Measurements from ENCODE around the gene JAGN1. TPM values are rescaled to one million over a fixed set of nuclear protein-coding genes. Genes with fewer than 3 reads are reported as not detected.

The JAGN1 gene
- total and polyA plus RNA-seq, 2 of the 8 experiments (the other 6 are each of a cell fraction or from before 2014, with no cell fraction given): 26.9 to 51.6 TPM

- no peaks in the 10 kb centered on the region for H3K9me3 ChIP-seq (ENCODE audit: insufficient read depth in 2 of 2, low read depth in 1 of 2, low read length in 1 of 2)
- no peak overlapping the region for H3K4me3 ChIP-seq (ENCODE audit: extremely low read depth in 1 of 4, insufficient read depth in 2 of 4, low read depth in 3 of 4, low read length in 4 of 4)
- WGBS, 2 experiments (ENCODE audit: extremely low coverage in 1 of 2, insufficient coverage in 1 of 2, insufficient read length in 1 of 2, insufficient replicate concordance in 2 of 2, low coverage in 1 of 2, low lambda C conversion rate in 2 of 2, missing lambda C conversion rate in 1 of 2): 89% methylated on average over 11 of the region's 11 CpGs; no CpG with 5 or more reads in 1 of the 2 experiments
- no peak overlapping the region for H3K9ac ChIP-seq (replicated peaks in 1 of 4; ENCODE audit: extremely low read depth in 1 of 4, low read depth in 3 of 4, low read length in 3 of 4)
- no peak overlapping the region for H4K91ac ChIP-seq (replicated peaks; ENCODE audit: insufficient read length, low read length)
- no peak overlapping the region for H2BK12ac ChIP-seq (ENCODE audit: low read depth, low read length)
- no peak overlapping the region for H3K56ac ChIP-seq (replicated peaks; ENCODE audit: insufficient read length, low read depth, low read length)
- no peak overlapping the region for H2BK15ac ChIP-seq (ENCODE audit: low read length)
- no peak overlapping the region for H2AFZ ChIP-seq (ENCODE audit: low read length)
- H3K23ac ChIP-seq (ENCODE audit: insufficient read length): no peak overlapping the region
- H4K5ac ChIP-seq (ENCODE audit: insufficient read length, low read depth, low read length): no peak overlapping the region
- H2AK5ac ChIP-seq (ENCODE audit: low read depth, low read length): no peak overlapping the region
- H4K20me1 ChIP-seq (replicated peaks in 1 of 2; ENCODE audit: control insufficient read depth in 1 of 2, insufficient read depth in 2 of 2, low read length in 2 of 2): no peaks in the 10 kb centered on the region
- no peak overlapping the region for H2BK5ac ChIP-seq (ENCODE audit: low read depth, low read length)
- no peaks in the 10 kb centered on the region for H3K4me1 ChIP-seq (replicated peaks in 1 of 4; ENCODE audit: control insufficient read depth in 3 of 4, insufficient read depth in 4 of 4, low read length in 3 of 4)
- POLR2A ChIA-PET (ENCODE audit: partially characterized antibody): interaction anchor here (0.8 to 1.6 kb wide), 6 partner anchors 9 to 75 kb away, joined by 3 to 5 read pairs (median 4); partner anchors contain the start of genes IL17RE and TTLL3
- no peak overlapping the region for H3K4me2 ChIP-seq (ENCODE audit: insufficient read depth in 1 of 2, low read depth in 2 of 2, low read length in 2 of 2)
- H3K79me2 ChIP-seq (ENCODE audit: control insufficient read depth in 1 of 2, insufficient read depth in 2 of 2, low read length in 2 of 2): no peaks in the 10 kb centered on the region
- H3K36me3 ChIP-seq (ENCODE audit: control insufficient read depth in 2 of 4, insufficient read depth in 4 of 4, low read length in 3 of 4): no peaks in the 10 kb centered on the region
- H3K4ac ChIP-seq (replicated peaks; ENCODE audit: insufficient read length, low read depth, low read length): no peak overlapping the region
- no peak overlapping the region for H3K27ac ChIP-seq (ENCODE audit: low read depth, low read length)
- H2BK120ac ChIP-seq (replicated peaks; ENCODE audit: low read depth, low read length): no peak overlapping the region
- H3K14ac ChIP-seq (ENCODE audit: insufficient read length): no peak overlapping the region
- H3K23me2 ChIP-seq (ENCODE audit: low read depth, low read length): no peaks in the 10 kb centered on the region
- CTCF ChIA-PET (ENCODE audit: partially characterized antibody): interaction anchor here (0.6 to 2.1 kb wide), 6 partner anchors 9 to 136 kb away, joined by 3 to 5 read pairs (median 4); no protein-coding TSS in a partner anchor
- no peak overlapping the region for H3K18ac ChIP-seq (ENCODE audit: extremely low read depth, low read length)
- H3K79me1 ChIP-seq (ENCODE audit: low read depth, low read length): no peaks in the 10 kb centered on the region
- H4K8ac ChIP-seq (ENCODE audit: extremely low read depth, insufficient read depth, low read length): no peak overlapping the region
- DNase-seq (ENCODE audit: low read depth in 1 of 2, low spot score in 2 of 2): no peak
- no peak for FAIRE-seq
- H3K27me3 ChIP-seq (replicated peaks in 1 of 4; ENCODE audit: control insufficient read depth in 3 of 4, extremely low read depth in 1 of 4, insufficient read depth in 3 of 4, low read length in 3 of 4): no peaks in the 10 kb centered on the region
- H2BK20ac ChIP-seq (ENCODE audit: low read length): no peak overlapping the region
- TF ChIP-seq MAX (IDR thresholded peaks at IDR 0.05) (no peak), SUZ12 (IDR thresholded peaks at IDR 0.05; ENCODE audit: low read length) (no peak), CTCF (IDR thresholded peaks at IDR 0.05; ENCODE audit: control extremely low read depth in 1 of 3, insufficient read depth in 1 of 3, low read depth in 1 of 3, low read length in 3 of 3) (no peak), EGR1 (IDR thresholded peaks at IDR 0.05; ENCODE audit: borderline replicate concordance, low read depth, low read length) (no peak), SIRT6 (IDR thresholded peaks at IDR 0.05; ENCODE audit: low read length) (no peak)
- TF ChIP-seq, protein P1, sequence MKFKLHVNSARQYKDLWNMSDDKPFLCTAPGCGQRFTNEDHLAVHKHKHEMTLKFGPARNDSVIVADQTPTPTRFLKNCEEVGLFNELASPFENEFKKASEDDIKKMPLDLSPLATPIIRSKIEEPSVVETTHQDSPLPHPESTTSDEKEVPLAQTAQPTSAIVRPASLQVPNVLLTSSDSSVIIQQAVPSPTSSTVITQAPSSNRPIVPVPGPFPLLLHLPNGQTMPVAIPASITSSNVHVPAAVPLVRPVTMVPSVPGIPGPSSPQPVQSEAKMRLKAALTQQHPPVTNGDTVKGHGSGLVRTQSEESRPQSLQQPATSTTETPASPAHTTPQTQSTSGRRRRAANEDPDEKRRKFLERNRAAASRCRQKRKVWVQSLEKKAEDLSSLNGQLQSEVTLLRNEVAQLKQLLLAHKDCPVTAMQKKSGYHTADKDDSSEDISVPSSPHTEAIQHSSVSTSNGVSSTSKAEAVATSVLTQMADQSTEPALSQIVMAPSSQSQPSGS (IDR thresholded peaks at IDR 0.05; ENCODE audit: low read length): no peak
Observed at GRCh38 chr3:9884555-9885165, 5.8 kb upstream of the JAGN1 start.
